ENCODE results near the gene OXER1.

OXER1 gene, protein sequence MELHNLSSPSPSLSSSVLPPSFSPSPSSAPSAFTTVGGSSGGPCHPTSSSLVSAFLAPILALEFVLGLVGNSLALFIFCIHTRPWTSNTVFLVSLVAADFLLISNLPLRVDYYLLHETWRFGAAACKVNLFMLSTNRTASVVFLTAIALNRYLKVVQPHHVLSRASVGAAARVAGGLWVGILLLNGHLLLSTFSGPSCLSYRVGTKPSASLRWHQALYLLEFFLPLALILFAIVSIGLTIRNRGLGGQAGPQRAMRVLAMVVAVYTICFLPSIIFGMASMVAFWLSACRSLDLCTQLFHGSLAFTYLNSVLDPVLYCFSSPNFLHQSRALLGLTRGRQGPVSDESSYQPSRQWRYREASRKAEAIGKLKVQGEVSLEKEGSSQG

DNA sequence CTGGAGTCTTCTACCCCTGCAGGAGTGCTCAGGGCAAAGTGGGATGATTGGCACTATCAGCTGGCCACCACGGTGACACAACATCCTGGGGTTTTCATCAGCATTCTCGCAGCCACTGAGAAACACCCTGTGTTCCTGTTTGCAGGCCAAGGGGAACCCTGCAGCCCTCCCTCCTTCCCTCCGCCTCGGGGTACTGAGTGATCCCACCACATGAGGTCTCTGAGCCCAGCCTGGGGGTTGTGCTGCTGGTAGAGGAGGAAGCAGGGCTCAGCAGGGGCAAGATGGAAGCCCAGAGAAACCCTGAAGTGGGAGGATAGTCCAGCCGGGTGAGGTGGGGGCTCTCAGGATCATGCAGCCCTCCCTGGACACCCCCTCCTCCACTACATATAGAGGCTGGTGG lies at the start of gene OXER1:
Gene OXER1 (minus strand): TSS at position 40 of the 400 bp plus-strand sequence. CDS start 73 bp downstream, outside the sequence.
- peak in 1 of 2 donors; percentile 10 for DNase-seq

DNA sequence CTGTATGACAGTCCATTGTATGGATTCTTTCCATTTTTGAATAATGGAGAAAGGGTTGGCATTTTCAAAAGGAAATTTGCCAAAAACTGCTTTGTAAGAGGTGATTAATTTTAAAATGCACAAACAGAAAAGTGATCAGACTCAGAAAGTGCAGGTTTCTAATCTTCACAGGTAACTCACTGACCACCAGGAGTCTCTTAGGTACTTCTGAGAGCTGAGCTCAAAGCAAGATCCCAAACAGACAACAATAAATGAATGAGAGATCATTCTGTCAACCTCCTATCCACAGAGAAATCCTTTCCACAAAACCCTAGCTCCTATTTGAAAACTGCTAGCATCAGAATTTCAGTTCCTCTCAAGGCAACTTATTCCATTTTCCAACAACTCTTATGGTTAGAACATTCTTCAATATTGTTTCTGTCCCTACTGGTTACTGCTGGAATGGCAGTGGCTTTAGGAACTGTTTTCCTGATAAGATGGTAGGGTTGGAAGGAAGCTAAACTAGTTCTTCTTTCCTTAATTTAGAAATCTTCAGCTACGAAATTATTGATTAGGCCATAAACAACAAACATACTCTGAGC lies 49.1 kb upstream of the OXER1 start:
- DNase-seq = peak in 1 of 2 donors; percentile 30

DNA sequence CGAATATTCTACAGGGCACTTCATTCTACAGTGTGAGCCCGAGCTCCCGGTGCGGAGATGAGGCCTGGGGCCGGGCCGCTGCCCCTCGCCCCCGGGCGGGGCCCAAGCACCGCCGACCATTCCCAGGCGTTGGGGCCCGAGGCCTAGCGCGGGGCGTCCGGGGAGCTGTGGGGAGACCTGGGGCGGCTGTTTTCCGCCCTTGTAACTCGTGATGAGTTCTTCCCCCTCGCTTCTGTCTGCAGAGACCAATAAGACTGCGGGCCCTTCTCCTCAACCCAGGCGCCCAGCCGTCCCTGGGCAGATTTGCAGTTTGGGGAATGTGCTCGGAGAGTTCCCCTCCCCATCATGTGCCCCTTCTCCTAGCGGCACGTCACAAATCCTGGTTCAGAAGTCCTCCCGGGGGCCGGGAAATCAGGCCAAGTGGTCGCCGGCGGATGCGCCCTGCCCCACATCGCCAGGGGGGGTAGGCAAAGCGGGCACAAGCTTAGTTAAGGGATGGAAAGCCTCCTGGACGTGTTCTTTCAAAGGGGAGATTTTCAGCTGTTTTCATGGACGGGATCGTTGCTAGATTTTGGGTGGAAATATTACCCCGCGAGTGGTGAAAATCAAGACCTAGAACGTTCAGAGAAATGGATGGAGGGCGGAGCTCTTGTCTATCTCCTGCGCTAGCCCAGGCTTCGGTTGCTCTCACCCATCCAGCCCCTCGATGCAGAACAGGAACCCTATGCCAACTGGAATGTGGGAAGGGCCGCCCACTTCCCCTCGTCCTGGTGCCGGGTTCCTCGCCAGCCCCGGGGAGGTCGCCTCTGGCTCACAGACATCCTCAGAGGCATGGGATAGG lies 47.3 kb upstream of the OXER1 start:
- peak; percentile 32 to 54 for DNase-seq

DNA sequence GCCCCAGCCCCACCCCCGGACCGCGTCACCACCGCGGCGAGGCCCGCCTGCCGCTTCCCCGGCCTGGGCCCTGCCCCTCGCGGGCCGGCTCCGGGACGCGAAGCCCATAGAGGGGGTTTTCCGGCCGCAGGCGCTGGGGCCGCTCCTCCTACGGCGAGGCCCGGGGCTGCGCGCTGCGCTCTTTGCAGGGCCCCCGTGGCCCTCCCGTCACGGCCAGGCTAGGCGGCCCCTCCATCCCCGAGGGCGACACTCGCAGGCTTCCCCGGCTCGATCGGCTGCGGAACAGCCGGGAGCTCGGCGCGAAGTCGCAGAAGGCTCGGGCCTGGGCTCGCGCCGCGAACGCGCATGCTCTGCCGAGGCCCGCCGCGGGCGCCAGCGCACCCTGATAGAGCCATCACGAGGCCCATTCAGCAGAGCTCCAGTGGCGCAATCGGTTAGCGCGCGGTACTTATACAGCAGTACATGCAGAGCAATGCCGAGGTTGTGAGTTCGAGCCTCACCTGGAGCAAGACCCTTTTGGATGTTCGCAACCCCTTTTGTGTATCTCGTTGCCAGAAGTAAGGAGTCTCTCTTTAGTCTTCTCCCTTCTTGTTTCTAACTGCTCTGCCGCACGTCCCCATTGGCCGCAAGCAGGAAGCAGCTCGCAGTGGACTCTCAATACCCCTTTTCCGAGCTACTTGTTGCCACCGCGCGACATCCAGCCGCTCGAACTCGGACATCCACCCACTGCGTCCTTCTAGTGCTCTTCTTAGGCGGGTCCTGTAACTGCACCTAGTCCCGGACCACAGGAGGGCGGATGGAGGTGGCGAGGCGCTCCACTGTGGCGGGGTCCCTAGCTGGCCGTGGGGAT lies 46.4 kb upstream of the OXER1 start:
- peak; percentile 96 to 97 for DNase-seq

DNA sequence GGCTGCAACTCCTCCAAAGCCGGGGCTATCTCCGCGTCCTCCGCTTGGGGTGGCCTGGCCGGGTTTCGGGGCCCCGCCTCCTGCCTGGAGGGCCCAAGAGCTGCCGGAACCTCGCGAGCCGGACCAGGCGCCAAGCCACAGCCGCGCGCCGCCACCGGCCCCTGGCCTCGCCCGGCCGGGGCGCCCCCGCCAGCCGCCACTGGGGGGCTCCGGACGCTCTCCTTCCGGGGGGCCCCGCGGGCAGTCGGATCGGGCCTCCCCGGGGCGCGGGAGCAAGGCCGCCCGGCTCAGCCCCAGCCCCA lies 45.8 kb upstream of the OXER1 start:
- DNase-seq = no peak

DNA sequence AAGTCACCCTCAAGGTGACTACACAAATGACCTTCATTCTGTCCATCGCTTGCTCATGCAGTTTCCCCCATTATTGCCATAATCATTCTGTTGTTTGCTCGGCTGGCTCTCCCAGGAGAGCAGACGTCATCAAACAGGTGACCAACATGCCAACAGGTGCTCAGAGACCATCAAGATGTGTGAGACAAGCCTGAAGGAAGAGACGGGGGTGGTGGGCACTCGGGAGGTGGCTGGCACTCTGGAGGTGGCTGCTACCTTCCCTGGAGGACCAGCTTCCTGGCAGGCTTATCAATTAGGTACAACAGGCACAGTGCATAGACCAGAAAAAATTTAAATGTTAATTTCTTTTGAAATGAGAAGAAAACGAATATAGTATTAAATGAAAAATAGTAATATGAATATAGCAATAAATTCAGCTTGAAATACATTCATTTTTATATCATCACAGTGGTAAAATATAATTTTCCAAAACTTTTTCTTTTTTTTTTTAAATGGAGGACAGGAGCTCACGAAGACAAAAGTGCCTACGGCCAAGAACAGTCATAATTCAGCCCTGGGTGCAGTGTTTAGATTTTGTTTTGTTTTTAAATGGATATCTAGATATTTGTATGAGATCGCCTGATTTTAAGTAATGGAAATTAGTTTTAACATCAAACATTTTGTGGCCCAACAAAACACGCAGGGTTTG lies 45.3 kb upstream of the OXER1 start:
- no peak for DNase-seq

DNA sequence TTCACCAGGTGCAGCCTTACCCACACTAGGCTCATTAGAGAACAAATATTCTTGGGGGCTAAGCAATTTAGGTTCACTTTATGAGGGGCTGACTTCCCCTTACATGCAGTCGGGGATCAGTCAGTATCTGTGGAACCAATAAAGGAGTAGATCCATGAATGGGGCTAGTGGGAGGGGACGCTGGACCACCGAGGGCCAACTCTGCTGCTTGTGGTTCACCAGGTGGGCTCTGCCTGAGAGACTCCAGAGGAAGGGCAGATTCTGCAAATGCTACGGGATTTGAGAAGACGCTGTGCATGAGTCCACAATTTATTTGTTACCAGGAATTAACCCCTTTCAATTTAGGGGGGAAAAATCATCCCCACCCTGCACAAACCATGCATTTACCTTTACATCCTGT lies 44.4 kb upstream of the OXER1 start:
- DNase-seq = no peak

DNA sequence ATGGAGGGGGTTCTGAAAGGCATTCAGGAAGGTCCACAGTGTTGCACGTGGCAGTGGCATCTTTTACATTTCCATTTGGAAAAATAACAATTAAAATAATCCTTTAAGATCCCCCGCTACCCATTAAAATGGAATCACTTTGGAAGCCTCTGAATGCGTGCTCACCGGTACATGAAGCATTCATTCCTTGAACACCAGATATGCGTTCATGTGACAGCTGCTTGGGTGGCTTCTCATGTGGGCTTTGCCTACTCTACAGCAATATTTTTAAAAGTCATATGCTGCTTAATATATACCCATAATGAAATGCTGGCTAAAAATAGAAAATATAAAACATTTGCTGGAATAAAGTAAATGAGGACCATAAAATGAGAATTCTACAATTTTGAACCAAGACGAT lies 42.9 kb upstream of the OXER1 start:
- DNase-seq = no peak

DNA sequence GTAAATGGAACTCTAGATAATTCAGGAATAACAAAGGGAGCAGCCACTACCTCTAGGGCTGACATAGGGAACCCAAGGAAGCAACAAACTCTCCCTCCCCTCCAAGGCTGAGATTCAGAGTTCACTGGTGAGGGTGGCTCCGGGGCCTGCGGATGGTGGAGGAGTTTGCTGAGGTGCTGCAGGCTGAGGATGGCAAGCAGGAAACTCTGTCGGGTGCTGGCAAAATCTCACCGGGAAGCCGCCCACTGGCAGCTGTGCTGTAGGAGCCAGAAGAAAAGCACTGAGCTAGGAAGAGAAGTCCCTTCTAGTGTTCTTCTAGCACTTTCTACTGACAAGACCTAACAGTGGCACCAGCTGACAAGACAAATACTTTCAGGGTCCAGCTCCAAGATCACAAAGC lies 41.0 kb upstream of the OXER1 start:
- no peak for DNase-seq

DNA sequence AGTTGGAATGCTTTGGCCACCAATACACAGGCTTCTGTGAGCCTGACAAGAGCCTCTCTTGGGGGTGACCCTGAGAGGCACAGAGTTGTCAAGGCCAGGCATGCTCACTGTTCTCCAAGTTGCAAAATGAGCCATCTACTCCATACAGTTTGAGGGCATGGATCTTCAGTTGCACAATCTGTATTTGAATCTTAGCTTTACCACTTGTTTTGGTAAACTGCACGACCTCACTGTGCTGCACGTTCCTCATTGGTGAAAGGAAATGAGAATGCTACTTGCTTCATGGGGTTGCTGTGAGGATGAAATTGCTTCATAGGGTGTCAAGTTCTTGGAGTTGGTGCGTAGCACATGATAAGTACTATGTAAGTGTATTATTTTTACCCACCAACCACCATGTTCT lies 40.4 kb upstream of the OXER1 start:
- peak in 1 of 2 donors; percentile 37 for DNase-seq

DNA sequence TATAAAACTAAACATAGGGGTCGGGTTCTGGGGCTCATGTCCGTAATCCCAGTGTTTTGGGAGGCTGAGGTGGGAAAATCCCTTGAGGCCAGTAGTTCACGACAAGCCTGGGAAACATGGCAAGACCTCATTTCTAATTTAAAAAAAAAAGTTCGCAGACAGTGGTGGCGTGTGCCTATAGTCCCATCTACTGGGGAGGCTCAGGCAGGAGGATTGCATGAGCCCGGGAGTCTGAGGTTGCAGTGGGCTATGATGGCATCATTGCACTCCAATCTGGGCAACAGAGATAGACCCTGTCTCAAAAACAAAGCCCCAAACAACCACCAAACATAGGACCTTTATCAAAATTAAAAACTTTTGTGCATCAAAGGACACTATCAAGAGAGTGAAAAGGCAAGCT lies 38.2 kb upstream of the OXER1 start:
- no peak for DNase-seq

DNA sequence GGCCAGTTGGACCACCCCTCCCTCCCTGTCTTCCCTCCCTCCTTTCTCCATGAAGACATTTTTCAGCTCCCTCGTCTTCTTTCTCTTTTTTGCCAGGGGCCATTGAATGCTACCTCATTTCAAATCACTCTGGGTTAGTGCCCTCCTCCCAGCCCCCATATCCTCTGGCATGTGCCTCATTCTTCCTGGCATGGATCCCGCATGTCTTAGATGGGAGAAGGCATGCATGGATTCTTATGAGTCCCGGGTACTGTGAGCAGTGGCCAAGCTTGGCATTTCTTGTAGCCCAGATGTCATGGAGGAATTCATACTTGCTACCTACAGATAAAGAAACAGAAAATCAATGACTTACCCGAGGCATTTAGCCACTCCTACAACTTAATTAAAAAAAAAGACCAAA lies 37.4 kb upstream of the OXER1 start:
- no peak for DNase-seq

DNA sequence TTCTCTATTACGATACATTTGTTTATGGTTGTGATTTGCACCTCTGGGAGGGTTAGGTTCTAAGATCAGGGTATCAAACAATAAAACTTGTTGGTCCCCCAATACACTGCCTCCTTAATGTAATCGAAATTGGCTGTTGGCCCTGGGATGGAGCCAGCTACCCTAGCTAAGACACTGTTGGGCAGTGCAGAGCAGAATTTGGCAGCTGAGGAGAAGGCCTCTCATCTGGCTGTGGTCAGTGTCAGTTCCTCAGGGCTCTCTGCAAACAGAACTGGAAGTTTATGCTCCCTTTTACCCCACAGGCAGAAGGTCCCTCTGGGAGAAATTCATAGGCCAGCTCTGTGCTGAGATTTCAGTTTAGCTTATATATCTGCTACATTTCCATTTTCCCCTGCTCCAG lies 37.0 kb upstream of the OXER1 start:
- DNase-seq = no peak

DNA sequence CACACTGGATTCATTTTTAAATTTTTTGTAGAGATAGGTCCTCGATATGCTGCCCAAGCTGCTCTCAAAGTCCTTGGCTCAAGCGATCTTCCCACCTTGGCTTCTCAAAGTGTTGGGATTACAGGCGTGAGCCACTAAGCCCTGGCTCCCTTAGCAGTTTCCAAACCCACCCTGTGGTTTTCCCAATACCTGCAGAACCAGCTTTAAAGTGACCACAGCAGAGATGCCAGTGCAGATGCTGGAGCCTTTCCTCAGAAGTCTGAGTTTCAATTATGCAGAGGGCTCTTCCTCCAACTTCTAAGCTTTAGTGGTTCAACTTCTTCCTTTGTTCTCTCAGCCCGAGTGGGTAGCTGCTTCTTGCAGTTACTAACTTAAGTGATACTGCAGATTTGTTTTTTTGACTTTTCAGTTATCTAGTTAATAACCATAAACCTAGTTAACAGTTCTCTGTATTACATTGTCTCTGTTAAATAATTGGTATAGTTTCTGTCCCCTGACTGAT lies 36.6 kb upstream of the OXER1 start:
- no peak for DNase-seq

DNA sequence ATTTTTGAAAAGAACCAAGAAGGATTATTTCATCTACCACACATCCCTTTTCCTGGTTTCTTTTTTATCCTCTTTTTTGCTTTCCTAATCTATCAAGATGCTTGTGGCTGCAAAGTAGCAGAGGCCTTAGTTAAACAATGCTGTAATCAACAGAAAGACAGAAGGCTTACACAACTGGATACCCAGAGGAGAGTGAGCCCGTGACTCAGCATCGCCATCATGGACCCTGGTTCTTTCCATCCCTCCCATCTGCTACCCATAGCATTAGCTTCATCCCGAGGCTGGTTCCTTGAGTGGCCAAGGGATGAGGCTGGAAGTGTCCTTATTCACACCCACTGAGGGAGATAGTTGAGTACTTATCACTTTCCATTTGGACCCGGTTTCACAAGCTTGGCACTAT lies 35.9 kb upstream of the OXER1 start:
- DNase-seq = no peak

DNA sequence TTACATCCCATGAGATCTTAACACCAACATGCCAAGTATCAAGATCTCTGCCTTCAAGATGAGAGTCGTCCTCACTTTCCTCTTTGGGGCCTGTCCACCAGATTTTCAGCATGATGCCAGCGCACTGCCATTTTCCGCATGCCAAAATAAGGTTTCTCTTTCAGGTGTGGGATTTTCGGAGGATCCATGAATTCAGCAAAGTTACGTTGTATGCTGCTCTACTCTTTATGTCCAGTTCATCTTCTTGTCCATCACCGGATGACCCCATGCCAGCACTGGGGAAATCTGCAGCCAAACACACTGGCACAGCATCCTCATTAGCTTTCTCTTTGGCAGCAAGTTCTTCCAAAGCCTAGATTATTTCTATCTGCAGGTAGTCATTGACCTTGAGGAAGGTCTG lies 33.3 kb upstream of the OXER1 start:
- DNase-seq = no peak

DNA sequence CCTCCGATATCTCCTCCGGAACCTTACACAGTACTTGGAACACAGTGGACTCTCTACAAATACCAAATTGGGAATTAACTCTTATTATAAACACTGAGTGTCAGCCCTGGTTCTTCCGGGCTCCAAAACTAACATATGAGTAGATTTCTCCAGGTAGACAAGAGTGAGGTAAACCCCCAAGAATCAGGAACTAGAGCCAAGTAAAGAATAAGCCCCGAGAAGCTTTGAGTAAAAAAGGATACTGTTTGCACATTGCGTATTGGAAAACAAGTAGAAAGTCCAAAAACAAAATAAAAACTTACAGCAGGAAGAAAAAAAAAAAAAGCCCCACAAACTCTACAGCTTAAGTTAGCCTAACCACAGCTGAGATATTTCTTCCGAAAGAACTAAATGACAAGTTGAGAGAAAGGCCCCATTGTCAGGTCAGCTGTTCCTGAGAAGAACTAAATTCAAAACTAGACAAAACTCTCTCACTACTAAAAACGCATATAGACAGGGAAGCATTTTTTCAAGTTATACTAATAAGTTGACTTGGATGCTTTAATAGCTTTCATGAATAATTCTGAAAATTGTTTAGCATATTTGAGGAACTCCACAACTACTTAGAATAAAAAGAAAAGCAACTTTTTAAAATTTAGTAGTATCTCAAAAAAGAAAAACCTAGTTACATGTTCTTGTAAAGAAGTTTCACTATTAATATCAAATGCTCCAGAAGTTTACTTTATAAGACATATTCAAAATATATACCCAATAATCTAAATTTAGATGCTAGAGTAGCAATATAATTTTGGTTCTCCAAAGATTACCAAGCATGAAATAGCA lies 32.7 kb upstream of the OXER1 start:
- no peak for DNase-seq

DNA sequence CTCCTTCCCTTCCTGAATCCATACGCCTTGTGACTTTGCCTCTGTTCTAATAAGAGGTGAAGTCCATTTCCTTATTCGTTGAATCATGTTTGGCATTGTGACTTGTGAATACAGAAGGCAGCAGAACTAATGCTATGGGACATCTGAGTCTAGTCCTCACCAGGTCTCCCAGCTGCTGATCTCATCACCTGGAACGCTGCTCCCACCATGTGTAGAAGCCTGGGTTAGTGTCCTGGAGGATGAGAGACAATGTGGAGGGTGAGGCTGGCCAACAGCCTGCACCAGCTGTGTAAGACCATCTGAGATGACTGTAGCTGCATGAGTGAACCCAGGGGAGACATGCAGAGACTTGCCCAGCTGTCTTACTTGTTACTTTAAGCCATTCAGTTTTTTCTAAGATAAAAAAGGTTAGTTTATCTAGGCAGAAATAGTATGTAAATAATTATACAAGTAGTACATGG lies 31.9 kb upstream of the OXER1 start:
- DNase-seq = no peak

DNA sequence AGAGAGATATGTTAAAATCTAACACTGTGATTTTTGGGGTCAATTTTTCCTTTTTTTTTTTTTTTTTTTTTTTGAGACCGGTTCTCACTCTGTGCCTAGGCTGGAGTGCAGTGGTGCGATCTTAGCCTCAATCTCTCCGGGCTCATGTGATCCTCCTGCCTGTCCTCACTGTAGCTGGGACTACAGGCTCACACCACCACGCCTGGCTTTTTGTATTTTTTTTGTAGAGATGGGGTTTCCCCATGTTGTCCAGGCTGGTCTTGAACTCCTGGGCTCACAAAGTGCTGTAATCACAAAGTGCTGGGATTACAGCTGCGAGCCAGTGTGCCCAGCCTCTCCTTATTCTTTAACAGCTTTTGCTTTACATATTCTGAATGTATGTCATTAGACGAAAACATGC lies 31.3 kb upstream of the OXER1 start:
- no peak for DNase-seq

DNA sequence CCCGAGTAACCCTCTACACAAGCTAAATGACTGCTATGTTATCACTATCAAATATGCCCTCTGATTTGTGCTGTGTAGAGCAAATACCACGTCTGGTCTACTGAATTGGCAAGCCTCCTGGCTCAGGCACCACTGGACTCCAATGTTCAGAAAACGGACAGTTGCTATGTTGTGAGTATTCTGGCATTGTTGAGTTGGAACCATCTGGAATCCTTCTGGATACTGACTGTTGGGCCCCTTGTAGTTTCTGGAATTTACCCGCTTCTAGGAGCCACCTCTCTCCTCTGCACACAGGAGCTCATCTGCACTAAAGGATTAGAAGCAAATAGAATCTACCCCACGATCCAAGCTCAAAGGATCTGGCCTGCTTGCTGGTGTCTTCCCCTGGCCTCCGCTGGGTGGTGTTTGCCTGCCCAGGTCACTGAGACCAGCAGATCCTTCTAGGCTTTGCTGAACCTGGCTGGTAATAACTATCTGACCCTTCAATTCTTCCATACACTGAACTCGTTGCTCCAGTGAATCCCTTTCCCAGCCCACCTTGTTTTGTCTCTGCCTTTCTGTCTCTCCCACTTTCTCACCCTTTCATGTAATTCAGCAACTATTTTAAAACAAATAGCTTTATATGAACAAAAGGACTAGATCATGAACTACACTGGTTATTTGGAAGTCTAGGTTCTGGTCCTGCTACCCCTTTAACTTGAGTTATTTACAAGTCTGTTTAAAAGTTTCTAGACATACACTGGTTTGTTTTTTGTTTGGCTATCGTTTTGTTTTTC lies 30.5 kb upstream of the OXER1 start:
- DNase-seq = no peak
